GM19468 (cell line): ENCODE measurements around the gene TM4SF20.
"Not testable (repeated sequence)": the region's sequence is repeated elsewhere in the genome, so short reads cannot be mapped to it uniquely, and the experiment has no call there.

Experiments used
- ATAC-seq: cut with Tn5 transposase; IDR thresholded peaks from one replicate; pipeline ENCODE4 v1.9.1; 2021; ENCODE audit warnings: mild to moderate bottlenecking, moderate library complexity, moderate number of reproducible peaks; ENCODE audit not compliant: unreplicated experiment; ENCODE audit errors: extremely low read depth

TM4SF20 gene

GRCh38 chr2:227370092-227370491 lies 9.0 kb downstream of the TM4SF20 start:
- no peak for ATAC-seq

GRCh38 chr2:227368574-227368973 lies 10.5 kb downstream of the TM4SF20 start:
- ATAC-seq = no peak

DNA sequence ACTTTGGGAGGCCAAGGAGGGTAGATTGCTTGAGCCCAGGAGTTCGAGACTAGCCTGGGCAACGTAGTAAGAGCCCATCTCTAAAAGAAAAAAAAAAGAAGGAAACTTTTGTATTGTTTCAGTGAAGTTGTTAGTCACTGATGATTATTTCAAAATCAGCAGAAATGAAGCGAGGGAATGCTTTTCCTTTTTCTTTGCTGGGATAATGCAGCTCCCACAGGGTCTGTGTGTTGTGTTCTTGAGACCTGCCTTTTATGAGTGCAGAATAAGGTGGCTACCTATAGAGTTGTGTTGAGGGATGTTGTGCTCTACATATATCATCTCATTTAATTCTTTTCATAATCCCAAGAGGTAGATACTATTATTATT lies 11.7 kb downstream of the TM4SF20 start:
- no peak for ATAC-seq

GRCh38 chr2:227366769-227367426 lies 12.2 kb downstream of the TM4SF20 start:
- ATAC-seq = no peak

DNA sequence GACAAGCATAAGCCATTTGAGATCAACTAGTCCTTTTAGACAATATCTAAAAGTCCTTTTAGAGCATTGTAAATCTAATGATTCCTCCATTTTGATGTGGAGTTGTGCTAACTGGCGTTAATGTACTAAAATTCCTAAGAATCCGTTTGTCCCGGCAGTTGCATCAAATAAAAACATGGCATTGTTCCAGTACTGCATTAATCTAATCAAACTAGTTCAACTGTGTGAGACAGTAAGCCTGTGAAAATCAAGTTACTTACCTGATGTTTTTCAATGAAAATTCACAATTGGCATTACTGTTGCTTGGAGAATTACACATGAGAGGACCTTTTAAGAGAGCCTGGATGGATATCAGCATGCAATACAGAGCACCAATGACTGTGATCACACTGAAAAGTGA lies 13.3 kb downstream of the TM4SF20 start:
- ATAC-seq = no peak

GRCh38 chr2:227364585-227365263 lies 14.4 kb downstream of the TM4SF20 start:
- ATAC-seq = not testable (repeated sequence)

DNA sequence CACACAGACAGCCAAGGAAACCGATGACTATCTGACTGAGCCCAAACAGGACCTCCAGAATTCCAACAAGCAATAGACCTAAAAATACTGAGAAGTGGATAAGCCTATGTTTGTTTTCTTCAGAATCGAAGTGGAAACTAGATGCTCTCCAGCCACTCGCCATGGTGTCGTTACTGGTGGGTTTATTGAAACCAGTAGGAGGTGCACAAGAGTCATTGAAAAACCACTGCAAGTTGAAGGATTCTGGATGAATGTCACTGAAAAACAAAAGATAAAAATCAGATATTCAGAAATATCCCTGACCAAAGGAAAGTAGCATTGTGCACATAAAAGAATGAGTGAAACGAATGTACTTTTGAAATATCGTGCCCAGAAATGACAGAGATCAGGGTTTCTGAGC lies 15.3 kb downstream of the TM4SF20 start:
- no peak for ATAC-seq

- ATAC-seq = no peak
Measured at GRCh38 chr2:227360351-227360750, 18.8 kb downstream of the TM4SF20 start.

- no peak for ATAC-seq
Measured at GRCh38 chr2:227351639-227352038, 27.5 kb downstream of the TM4SF20 start.

DNA sequence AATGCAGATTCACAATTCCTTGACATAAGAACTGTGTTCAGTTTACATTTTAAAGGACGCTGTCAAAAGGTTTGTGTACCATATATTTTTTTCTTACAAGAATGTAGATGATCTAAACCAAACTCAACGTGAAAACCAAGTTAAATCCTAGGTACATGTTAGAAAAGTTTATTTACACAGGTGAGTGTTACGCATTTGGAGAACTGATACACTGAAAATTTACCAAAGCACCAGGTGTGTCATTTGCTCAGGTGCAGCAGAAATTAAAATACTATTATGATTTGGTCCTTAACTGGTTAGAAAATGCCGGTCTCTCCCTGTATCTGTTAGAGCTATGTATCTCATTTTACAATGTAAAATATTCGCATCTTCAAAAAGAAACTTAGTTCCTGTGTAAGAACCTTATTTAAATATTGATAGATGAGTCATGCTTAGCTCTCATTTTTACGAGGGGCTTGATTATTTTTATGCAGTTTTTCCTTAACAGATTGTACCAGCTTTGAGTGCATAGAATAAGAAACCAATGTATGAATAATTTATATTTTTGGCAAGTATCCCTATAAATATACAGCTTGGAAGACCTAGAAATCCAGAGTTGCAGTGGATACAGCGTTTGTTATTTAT lies 29.0 kb downstream of the TM4SF20 start:
- ATAC-seq = no peak

DNA sequence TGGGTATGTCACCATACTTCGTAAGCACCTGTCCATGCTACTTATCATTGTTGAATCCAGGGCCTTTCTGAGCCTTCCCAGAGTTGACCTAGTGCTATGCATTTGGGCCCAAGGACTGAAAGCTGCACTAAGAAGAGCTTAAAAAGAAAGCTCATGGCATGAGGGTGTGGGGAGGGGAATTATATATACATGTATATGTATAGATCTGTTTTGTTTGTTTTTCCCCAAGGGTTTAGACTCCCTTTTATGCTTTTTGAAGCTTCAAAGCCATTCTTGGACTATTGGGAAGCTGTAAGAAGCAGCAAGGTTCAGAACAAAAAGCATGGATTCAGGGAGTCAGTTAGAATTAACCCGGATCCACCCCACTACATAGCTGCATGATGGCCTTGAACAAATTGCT lies 30.8 kb downstream of the TM4SF20 start:
- ATAC-seq = no peak

DNA sequence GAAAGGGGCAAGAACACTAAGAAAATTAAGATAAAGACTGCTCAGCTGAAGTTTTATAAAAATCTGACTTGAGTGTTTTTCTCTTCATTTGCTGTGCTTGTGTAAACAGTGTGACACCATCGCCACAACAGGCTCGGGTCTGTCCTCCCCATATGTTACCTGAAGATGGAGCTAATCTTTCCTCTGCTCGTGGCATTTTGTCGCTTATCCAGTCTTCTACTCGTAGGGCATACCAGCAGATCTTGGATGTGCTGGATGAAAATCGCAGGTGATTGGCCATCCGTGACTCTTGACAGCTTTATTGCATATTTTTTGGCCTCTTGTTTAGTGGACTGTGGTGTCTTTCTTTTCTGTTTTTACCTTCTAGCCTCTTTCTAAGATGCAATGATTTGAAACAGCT lies 32.0 kb downstream of the TM4SF20 start:
- no peak for ATAC-seq

DNA sequence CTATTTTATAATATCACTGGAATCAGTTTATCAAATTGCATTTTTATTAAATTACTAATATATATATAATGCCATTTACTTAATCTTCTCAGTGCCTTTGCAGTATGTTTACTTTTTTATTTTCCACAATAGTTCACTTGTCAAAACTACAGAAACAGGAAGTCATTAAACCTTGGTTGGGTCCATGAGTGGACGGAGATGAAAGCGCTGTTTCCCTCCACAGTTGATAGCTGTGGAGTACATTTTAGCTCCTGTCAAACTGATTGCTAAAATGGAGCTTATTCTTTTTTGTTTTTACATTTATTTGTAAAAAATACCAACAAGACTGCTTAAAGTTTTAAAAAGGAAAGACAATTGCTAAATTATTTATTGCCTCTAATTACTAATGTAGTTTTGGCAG lies 34.9 kb downstream of the TM4SF20 start:
- ATAC-seq = no peak

DNA sequence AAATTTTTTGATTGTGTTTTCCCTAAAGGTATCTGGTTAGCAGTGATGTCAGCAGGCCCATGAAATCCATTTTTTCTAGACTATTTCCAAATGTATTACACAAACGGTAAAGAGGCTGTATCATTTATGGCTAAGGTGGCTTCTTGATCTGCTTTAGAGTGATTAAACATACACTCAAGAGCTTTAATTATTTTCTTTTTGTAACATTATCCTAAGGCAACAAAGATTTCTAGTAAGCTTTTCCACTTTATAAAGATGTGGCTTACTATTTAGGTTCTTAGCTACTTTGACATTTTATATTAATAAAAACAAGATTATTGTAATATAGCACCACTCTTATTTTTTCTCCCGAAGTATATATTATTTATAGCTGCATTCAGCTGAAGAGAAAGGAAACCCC lies 37.6 kb downstream of the TM4SF20 start:
- ATAC-seq = no peak

DNA sequence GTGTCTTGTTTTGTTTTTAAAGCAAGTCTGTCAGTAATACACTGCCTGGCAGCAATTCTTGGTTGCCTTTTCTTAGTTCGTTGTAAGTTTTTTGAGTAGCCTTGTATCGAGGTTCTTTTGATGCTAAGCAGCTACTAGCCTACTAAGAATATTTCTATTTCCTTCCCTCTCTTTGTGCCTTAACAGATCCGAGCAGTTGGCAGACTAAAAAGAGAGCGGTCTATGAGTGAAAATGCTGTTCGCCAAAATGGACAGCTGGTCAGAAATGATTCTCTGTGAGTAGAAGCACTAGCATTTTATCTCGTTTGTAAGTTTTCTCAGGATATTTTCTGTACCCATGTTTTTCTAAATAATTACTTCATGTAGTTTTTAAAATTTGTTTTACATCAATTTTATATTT lies 39.0 kb downstream of the TM4SF20 start:
- ATAC-seq = no peak

GRCh38 chr2:227339098-227339599 lies 40.0 kb downstream of the TM4SF20 start:
- no peak for ATAC-seq

DNA sequence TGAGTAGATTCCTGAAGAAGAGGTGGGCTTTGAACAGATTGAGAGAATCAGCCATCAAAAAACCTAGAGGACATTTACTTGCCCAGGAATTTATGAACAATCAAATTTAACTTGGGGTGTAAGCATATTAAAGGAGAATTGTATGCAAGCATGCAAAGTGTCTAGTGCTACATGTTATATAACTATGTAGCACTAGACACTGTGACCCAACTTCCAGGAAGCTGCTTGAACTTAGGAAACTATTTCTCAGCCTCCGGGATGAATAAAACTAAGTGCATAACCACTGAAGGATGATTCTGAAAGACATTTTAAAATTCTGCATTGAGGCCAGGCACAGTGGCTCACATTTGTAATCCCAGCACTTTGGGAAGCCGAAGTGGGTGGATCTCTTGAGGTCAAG lies 41.7 kb downstream of the TM4SF20 start:
- no peak for ATAC-seq

DNA sequence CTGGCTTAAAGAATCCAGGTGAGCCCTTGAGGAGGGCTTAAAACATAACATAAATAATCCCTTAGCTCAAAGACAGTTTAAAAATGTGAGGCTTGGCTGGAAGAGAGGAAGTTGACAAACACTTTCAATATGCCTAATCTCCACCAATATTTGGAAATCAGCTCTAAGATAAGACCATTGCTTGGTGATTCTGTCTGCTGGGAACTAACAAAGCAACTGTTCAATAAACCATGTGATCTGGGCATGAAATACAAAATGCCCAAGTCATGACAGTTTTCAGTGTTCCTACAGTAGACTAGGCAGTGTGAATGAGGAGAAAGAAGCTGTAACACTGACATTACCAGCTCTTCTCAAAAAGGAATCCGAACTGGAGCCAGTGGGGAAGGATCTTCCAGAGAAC lies 43.4 kb downstream of the TM4SF20 start:
- ATAC-seq = no peak

- no peak for ATAC-seq
Measured at GRCh38 chr2:227326783-227327182, 52.3 kb downstream of the TM4SF20 start.

DNA sequence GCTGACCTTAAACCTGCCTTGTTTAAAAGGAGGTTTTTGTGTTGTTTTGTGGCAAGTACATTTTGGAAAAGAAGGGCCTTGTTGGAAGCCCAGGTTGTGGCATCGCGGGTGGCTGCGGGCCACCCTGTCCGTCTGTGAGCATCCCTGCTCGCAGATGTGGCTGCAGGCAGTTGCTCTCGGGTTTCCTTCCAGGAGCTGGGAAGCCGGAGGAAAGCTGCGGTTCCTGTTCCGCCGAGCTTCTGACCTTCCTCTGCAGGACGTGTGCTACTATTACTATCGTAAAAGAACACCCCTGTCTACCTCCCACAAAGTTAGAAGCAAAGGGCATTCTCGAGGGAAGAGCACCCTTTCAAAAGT lies 53.3 kb downstream of the TM4SF20 start:
- ATAC-seq = no peak

DNA sequence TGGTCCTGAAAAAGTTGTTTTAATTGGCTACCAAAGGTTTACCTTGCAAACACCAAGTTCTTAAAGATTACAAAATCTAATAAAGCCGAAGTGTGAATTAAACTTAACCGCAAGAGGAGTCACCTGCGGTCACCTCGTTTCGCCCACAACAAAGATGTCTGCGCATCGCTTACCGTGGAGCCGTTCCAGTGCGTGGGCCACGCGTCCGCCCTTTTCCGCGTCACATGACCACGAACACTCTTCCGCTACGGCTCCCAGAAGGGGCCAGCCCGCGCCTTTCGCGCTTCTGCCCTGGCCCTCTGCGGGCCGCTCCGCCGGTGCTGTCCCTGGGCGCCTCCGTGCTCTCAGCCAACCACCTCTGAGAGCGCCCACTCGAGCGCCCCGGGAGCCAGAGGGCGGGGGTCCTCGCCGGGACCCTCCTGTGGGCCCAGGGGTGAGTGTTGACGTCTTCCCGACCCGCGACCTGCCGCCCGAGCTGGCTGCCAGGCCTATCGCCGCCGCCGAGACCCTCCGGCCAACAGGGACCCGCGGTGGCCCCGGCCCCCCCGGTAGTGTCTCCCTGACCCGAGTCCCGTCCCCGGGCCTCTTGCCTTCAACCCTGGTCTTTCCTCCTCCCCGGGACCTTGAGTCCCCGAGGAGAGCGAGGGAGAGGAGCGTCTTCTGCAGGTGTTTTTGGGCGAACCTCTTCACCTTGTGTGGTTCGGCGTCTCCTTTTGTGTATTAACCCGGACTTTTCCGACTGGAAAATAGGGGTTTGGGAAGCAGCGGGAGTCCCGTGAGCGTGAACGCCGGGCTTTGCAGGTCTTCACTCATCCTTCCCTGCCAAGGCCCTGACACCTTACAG lies 53.9 kb downstream of the TM4SF20 start, which contains the start of gene MFF:
MFF (plus strand) TSS at position 257 of the 844 bp plus-strand sequence. CDS start 5,415 bp downstream, outside the sequence.
- peak; percentile 98 for ATAC-seq
